Measurements from ENCODE around the gene TUBB1. TPM values are rescaled to one million over a fixed set of nuclear protein-coding genes. Genes with fewer than 3 reads are reported as not detected.
"Not testable (repeated sequence)": the region's sequence is repeated elsewhere in the genome, so short reads cannot be mapped to it uniquely, and the experiment has no call there.

The TUBB1 gene
- polyA plus RNA-seq, 3 donors = 0.10 to 0.34 (median 0.10) TPM

GRCh38 chr20:59031564-59032022, 12.4 kb downstream of the TUBB1 start:
- 14 to 17% (median 16%) methylated on average over 13 of the region's 13 CpGs for WGBS, 3 donors
- no peak overlapping the region for H3K27ac ChIP-seq (ENCODE audit: low read depth, low read length)

GRCh38 chr20:59032023-59032712, 12.9 kb downstream of the TUBB1 start, which contains the start of gene ATP5F1E:
Gene ATP5F1E (minus strand): TSS chr20:59032335. CDS start chr20:59032251, 84 bp downstream.
- no peak within 1 kb of the TSS for H3K27ac ChIP-seq (ENCODE audit: low read depth, low read length)
- WGBS, 3 donors = 0 to 1% (median 0%) methylated on average over 76 to 86 of the region's 86 CpGs

- no peak overlapping the region for H3K27ac ChIP-seq (ENCODE audit: low read depth, low read length)
- 1 to 3% (median 2%) methylated on average over 13 of the region's 13 CpGs for WGBS, 3 donors
Observed at GRCh38 chr20:59032713-59033059, 13.5 kb downstream of the TUBB1 start.

DNA sequence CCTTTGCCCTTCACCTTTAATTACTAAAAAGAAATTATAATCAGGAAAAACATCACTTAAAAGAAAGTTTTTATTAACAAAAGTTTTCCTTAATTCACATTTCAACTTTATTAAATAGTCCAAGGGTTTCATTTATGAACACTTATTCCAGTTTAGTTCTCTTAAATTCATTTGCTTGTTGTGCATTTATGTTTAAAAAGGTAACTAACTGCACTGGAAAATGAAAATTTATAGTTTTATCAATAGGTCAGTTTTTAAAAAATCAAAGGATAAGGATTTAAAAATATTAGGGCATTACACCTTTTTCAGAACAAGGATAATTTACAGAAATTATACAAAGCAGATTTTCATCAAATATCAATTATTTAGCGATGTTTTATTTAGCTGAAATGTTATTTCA, 13.9 kb downstream of the TUBB1 start:
- H3K27ac ChIP-seq (ENCODE audit: low read depth, low read length) = no peak overlapping the region
- 98 to 100% (median 98%) methylated on average over 1 of the region's 1 CpG for WGBS, 3 donors

- H3K27ac ChIP-seq (ENCODE audit: low read depth, low read length) = no peak overlapping the region
- 87 to 95% (median 92%) methylated on average over 2 of the region's 2 CpGs for WGBS, 3 donors
Observed at GRCh38 chr20:59033616-59034165, 14.5 kb downstream of the TUBB1 start.

DNA sequence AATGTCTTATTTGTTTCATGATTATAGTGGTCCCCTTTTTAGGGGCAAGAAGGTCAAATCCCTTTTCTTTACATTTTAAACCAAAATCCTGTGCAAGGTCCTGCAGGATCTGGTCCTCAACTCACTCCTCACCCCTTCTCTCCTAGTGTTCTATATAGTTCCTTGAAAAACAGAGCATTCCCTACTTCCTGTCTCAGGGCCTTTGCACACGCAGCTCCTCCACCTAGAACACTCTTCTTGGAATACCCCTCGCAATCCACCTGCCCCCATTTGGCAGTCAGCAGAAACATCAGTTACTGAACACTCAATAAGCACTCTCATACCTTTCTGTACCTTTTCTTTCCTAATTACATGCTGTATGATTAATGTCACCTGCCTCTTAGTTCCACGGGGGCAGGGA, 16.2 kb downstream of the TUBB1 start:
- 96% methylated on average over 3 of the region's 3 CpGs for WGBS, 3 donors
- no peak overlapping the region for H3K27ac ChIP-seq (ENCODE audit: low read depth, low read length)

- WGBS, 3 donors = 93 to 96% (median 95%) methylated on average over 12 of the region's 12 CpGs
- no peak overlapping the region for H3K27ac ChIP-seq (ENCODE audit: low read depth, low read length)
Observed at GRCh38 chr20:59037386-59037785, 18.2 kb downstream of the TUBB1 start.

DNA sequence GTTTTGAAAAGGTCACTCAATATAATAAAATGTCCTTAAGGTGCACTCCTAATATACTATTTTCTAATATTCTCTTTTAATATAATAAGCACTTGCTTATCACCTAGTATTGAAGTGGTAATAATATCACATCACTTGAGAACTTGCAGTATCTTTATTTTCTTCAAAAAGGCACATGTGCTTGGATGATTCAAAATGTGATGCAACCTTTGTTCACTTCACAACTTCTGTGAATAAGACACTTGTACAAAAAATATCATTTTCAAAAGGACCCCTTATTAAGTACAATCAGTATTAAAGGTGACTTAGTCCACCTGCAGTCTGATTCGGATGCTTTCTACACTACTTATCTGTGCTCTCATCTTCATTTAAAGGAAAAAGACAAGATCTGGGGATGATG, 20.0 kb downstream of the TUBB1 start:
- no peak overlapping the region for H3K27ac ChIP-seq (ENCODE audit: low read depth, low read length)
- WGBS, 3 donors = 69 to 86% (median 81%) methylated on average over 1 of the region's 1 CpG

GRCh38 chr20:59040667-59041066, 21.4 kb downstream of the TUBB1 start:
- H3K27ac ChIP-seq (ENCODE audit: low read depth, low read length) = no peak overlapping the region
- WGBS, 3 donors = 83 to 92% (median 86%) methylated on average over 5 of the region's 5 CpGs

- not testable (repeated sequence) for H3K27ac ChIP-seq (ENCODE audit: low read depth, low read length)
- 90 to 93% (median 93%) methylated on average over 16 of the region's 16 CpGs for WGBS, 3 donors
Observed at GRCh38 chr20:59041487-59041886, 22.3 kb downstream of the TUBB1 start.

GRCh38 chr20:59042151-59042795, 23.0 kb downstream of the TUBB1 start, which contains the start of gene PRELID3B:
Gene PRELID3B (minus strand): TSS chr20:59042786. CDS start chr20:59042730, 56 bp downstream.
- WGBS, 3 donors = 1 to 4% (median 3%) methylated on average over 44 to 50 of the region's 50 CpGs
- H3K27ac ChIP-seq (ENCODE audit: low read depth, low read length) = no peak within 1 kb of the TSS

GRCh38 chr20:59042796-59043631, 23.8 kb downstream of the TUBB1 start:
- 15 to 19% (median 15%) methylated on average over 53 to 66 of the region's 66 CpGs for WGBS, 3 donors
- no peak overlapping the region for H3K27ac ChIP-seq (ENCODE audit: low read depth, low read length)

GRCh38 chr20:59043698-59044097, 24.5 kb downstream of the TUBB1 start:
- 60 to 77% (median 72%) methylated on average over 3 of the region's 3 CpGs for WGBS, 3 donors
- H3K27ac ChIP-seq (ENCODE audit: low read depth, low read length) = no peak overlapping the region

- WGBS, 3 donors = 87 to 95% (median 93%) methylated on average over 3 of the region's 3 CpGs
- no peak overlapping the region for H3K27ac ChIP-seq (ENCODE audit: low read depth, low read length)
Observed at GRCh38 chr20:59044295-59044694, 25.1 kb downstream of the TUBB1 start.

- WGBS, 3 donors = 71 to 87% (median 76%) methylated on average over 3 of the region's 3 CpGs
- H3K27ac ChIP-seq (ENCODE audit: low read depth, low read length) = no peak overlapping the region
Observed at GRCh38 chr20:59044796-59045195, 25.6 kb downstream of the TUBB1 start.

- WGBS, 3 donors = 82 to 95% (median 83%) methylated on average over 3 of the region's 3 CpGs
- no peak overlapping the region for H3K27ac ChIP-seq (ENCODE audit: low read depth, low read length)
Observed at GRCh38 chr20:59046862-59047261, 27.6 kb downstream of the TUBB1 start.

GRCh38 chr20:59047938-59048680, 28.9 kb downstream of the TUBB1 start:
- no peak overlapping the region for H3K27ac ChIP-seq (ENCODE audit: low read depth, low read length)
- 75 to 82% (median 75%) methylated on average over 5 of the region's 5 CpGs for WGBS, 3 donors

GRCh38 chr20:59048681-59049030, 29.4 kb downstream of the TUBB1 start:
- H3K27ac ChIP-seq (ENCODE audit: low read depth, low read length) = no peak overlapping the region
- whole genome bisulfite sequencing, 3 donors = 39 to 74% (median 71%) methylated on average over 2 of the region's 2 CpGs
